H9 (cell line): Measurements from ENCODE around the gene PHF10. TPM values are rescaled to one million over a fixed set of nuclear protein-coding genes. Genes with fewer than 3 reads are reported as not detected.

Source experiments
- DNase-seq: peaks from one replicate; pipeline ENCODE4 v3.0.0-alpha.2; 2017
- H2AFZ ChIP-seq: one replicate; pipeline ENCODE4 v1.6.1; 2013; ENCODE audit warnings: mild to moderate bottlenecking, low read length, control low read depth, moderate library complexity
- H2AK5ac ChIP-seq: 2 replicates; pipeline ENCODE4 v1.6.1; 2013; ENCODE audit warnings: low read length, control low read depth, mixed read lengths; ENCODE audit not compliant: insufficient read length
- H2BK120ac ChIP-seq: one replicate; pipeline ENCODE4 v1.6.1; 2013; ENCODE audit warnings: low read depth, mild to moderate bottlenecking, low read length, control low read depth, inconsistent platforms; ENCODE audit not compliant: poor library complexity, severe bottlenecking
- H2BK12ac ChIP-seq: 2 replicates; pipeline ENCODE4 v1.6.1; 2013; ENCODE audit warnings: low read length, control low read depth, mixed read lengths, low read depth; ENCODE audit not compliant: insufficient read length
- H2BK15ac ChIP-seq: 2 replicates; pipeline ENCODE4 v1.6.1; 2013; ENCODE audit warnings: low read depth, low read length, control low read depth
- H2BK20ac ChIP-seq: one replicate; pipeline ENCODE4 v1.6.1; 2013; ENCODE audit warnings: low read depth, mild to moderate bottlenecking, low read length, control low read depth, inconsistent platforms; ENCODE audit not compliant: poor library complexity, severe bottlenecking
- H2BK5ac ChIP-seq: 2 replicates; pipeline ENCODE4 v1.6.1; 2013; ENCODE audit warnings: low read length, control low read depth, mixed read lengths; ENCODE audit not compliant: insufficient read length
- H3K14ac ChIP-seq: 2 replicates; pipeline ENCODE4 v1.6.1; 2013; ENCODE audit warnings: low read length, control low read depth; ENCODE audit not compliant: insufficient read depth
- H3K18ac ChIP-seq: 2 replicates; pipeline ENCODE4 v1.6.1; 2013; ENCODE audit warnings: low read depth, mild to moderate bottlenecking, mixed read lengths, low read length, control low read depth; ENCODE audit not compliant: insufficient read length
- H3K23ac ChIP-seq: 2 replicates; pipeline ENCODE4 v1.6.1; 2013; ENCODE audit warnings: low read length, control low read depth, mixed read lengths, low read depth; ENCODE audit not compliant: insufficient read length
- H3K23me2 ChIP-seq: 2 replicates; pipeline ENCODE4 v1.6.1; 2013; ENCODE audit warnings: low read depth, mild to moderate bottlenecking, mixed read lengths, low read length, control low read depth; ENCODE audit not compliant: insufficient read length, poor library complexity, severe bottlenecking
- H3K27ac ChIP-seq: 2 replicates; pipeline ENCODE4 v1.5.1; 2013; ENCODE audit warnings: low read length, control low read depth, mixed read lengths, low read depth; ENCODE audit not compliant: insufficient read length
- H3K27me3 ChIP-seq: 2 replicates; pipeline ENCODE4 v1.6.1; 2013; ENCODE audit warnings: low read length, control low read depth, inconsistent platforms; ENCODE audit not compliant: insufficient read depth
- H3K4ac ChIP-seq: 2 replicates; pipeline ENCODE4 v1.6.1; 2013; ENCODE audit warnings: low read depth, mild to moderate bottlenecking, control low read depth, inconsistent platforms, low read length, moderate library complexity
- H3K4me1 ChIP-seq: 2 replicates; pipeline ENCODE4 v1.6.1; 2013; ENCODE audit warnings: low read length, control low read depth, inconsistent platforms; ENCODE audit not compliant: insufficient read depth
- H3K4me2 ChIP-seq: 2 replicates; pipeline ENCODE4 v1.6.1; 2013; ENCODE audit warnings: low read length, control low read depth, mixed read lengths; ENCODE audit not compliant: insufficient read length, insufficient read depth
- H3K56ac ChIP-seq: 2 replicates; pipeline ENCODE4 v1.6.1; 2013; ENCODE audit warnings: low read depth, mild to moderate bottlenecking, mixed read lengths, low read length, control low read depth; ENCODE audit not compliant: insufficient read length
- H3K79me1 ChIP-seq: 2 replicates; pipeline ENCODE4 v1.6.1; 2013; ENCODE audit warnings: low read depth, mild to moderate bottlenecking, moderate library complexity, low read length, control low read depth, inconsistent platforms; ENCODE audit not compliant: insufficient read depth, poor library complexity, severe bottlenecking
- H3K79me2 ChIP-seq: 2 replicates; pipeline ENCODE4 v1.6.1; 2013; ENCODE audit warnings: low read length, control low read depth, inconsistent platforms; ENCODE audit not compliant: insufficient read depth
- H3K9ac ChIP-seq: 2 replicates; pipeline ENCODE4 v1.6.1; 2013; ENCODE audit warnings: low read length, control low read depth, mixed read lengths; ENCODE audit not compliant: insufficient read length; ENCODE audit errors: extremely low read depth
- H3K9me3 ChIP-seq: one replicate; pipeline ENCODE4 v1.6.1; 2013; ENCODE audit warnings: low read depth, low read length, inconsistent platforms; ENCODE audit not compliant: control insufficient read depth
- H3T11ph ChIP-seq: one replicate; pipeline ENCODE4 v1.6.1; 2013; ENCODE audit warnings: mild to moderate bottlenecking, low read length, control low read depth, inconsistent platforms
- H4K20me1 ChIP-seq: one replicate; pipeline ENCODE4 v1.6.1; 2013; ENCODE audit not compliant: control insufficient read depth, insufficient read length, insufficient read depth
- H4K5ac ChIP-seq: 2 replicates; pipeline ENCODE4 v1.6.1; 2013; ENCODE audit warnings: low read depth, mild to moderate bottlenecking, mixed read lengths, low read length, control low read depth; ENCODE audit not compliant: insufficient read length
- H4K8ac ChIP-seq: replicated peaks from 2 replicates; pipeline ENCODE4 v1.6.1; 2013; ENCODE audit warnings: low read length, control low read depth, mixed read lengths, low read depth; ENCODE audit not compliant: insufficient read length
- H4K91ac ChIP-seq: 2 replicates; pipeline ENCODE4 v1.6.1; 2013; ENCODE audit warnings: low read depth, mild to moderate bottlenecking, moderate library complexity, mixed read lengths, low read length, control low read depth; ENCODE audit not compliant: insufficient read length
- H3K27ac Mint-ChIP-seq, 3 experiments: 2 replicates in 2 of 3; 3 replicates in 1 of 3; pipeline ENCODE4 v1.8.0; 2020 to 2021; ENCODE audit warnings: mixed read lengths in 3 of 3, mild to moderate bottlenecking in 1 of 3, moderate library complexity in 1 of 3
- H3K27me3 Mint-ChIP-seq: 2 replicates; pipeline ENCODE4 v1.8.0; 2021; ENCODE audit warnings: low read depth, mild to moderate bottlenecking, moderate library complexity, mixed read lengths
- H3K36me3 Mint-ChIP-seq, 3 experiments: 2 replicates in 2 of 3; 3 replicates in 1 of 3; pipeline ENCODE4 v1.8.0; 2020 to 2021; ENCODE audit warnings: low read depth in 3 of 3, mixed read lengths in 3 of 3; ENCODE audit not compliant: insufficient read depth in 1 of 3
- H3K4me1 Mint-ChIP-seq, 2 experiments: 2 replicates each; pipeline ENCODE4 v1.8.0; 2020; ENCODE audit warnings: mixed read lengths in 2 of 2
- H3K4me3 Mint-ChIP-seq, 2 experiments: 2 replicates in 1 of 2; 3 replicates in 1 of 2; pipeline ENCODE4 v1.8.0; 2020 to 2021; ENCODE audit warnings: mild to moderate bottlenecking in 2 of 2, mixed read lengths in 2 of 2, moderate library complexity in 1 of 2
- H3K9me3 Mint-ChIP-seq, 2 experiments: 2 replicates in 1 of 2; 3 replicates in 1 of 2; pipeline ENCODE4 v1.8.0; 2020; ENCODE audit warnings: mild to moderate bottlenecking in 2 of 2, mixed read lengths in 2 of 2, moderate library complexity in 1 of 2
- WGBS: extraction: QIAGEN DNeasy Blood & Tissue Kit; methylation state at CpG from one replicate; pipeline ENCODE4 v1.1.7; 2013; ENCODE audit warnings: missing lambda C conversion rate, low lambda C conversion rate, mixed read lengths; ENCODE audit not compliant: insufficient read length; ENCODE audit errors: extremely low coverage; 5-methylcytosine and 5-hydroxymethylcytosine counted together
- total RNA-seq: library from RNA; stranded (reverse); gene quantifications from 2 replicates; pipeline ENCODE4 v1.2.1, GENCODE V29; 2021
- TF ChIP-seq, protein P1 (sequence below): fragments of 200-600 bp; sonication (generic); conservative IDR thresholded peaks from 3 replicates; pipeline ENCODE4 v1.8.0; 2021; ENCODE audit warnings: antibody characterized with exemption, mild to moderate bottlenecking

Gene PHF10
- total RNA-seq, 1 experiment from 2014 or later, result 59.0 TPM

DNA sequence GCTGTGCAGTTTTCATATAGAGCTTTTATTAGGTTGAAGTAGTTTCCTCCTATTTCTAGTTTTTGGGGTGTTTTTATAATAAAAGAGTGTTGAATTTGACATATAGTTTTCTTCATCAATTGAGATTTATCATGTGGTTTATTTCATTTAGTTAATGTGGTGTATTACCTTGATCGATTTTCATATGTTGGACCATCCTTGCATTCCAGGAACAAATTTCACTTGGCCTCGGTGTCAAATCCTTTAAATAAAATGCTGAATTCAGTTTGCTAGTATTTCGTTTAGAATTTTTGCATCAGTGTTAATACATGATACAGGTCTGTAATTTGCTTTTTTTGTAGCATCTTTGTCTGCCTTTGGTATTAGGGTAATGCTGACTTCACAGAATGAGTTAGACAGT is 21.1 kb upstream of the PHF10 start:
- no peak overlapping the region for H3K4ac ChIP-seq
- H3K9me3 ChIP-seq, result no peaks in the 10 kb centered on the region
- Mint-ChIP-seq H3K9me3 (peaks cover 0 to 4% of the 10 kb centered on the region in 2 experiments; a peak in 1 of 5 replicates), H3K27ac (no peak overlapping the region), H3K27me3 (peaks cover 3% of the 10 kb centered on the region; the same call in 1 of the 2 replicates), H3K36me3 (no peaks in the 10 kb centered on the region; a peak in 1 of 7 replicates), H3K4me1 (peaks cover 7 to 11% of the 10 kb centered on the region in 2 experiments), H3K4me3 (no peak overlapping the region)
- no peak overlapping the region for H2BK5ac ChIP-seq
- no peaks in the 10 kb centered on the region for H4K20me1 ChIP-seq
- H3K14ac ChIP-seq, result no peak overlapping the region
- DNase-seq, result no peak
- no peak overlapping the region for H4K8ac ChIP-seq
- H3K4me1 ChIP-seq, result no peaks in the 10 kb centered on the region
- H2AK5ac ChIP-seq, result no peak overlapping the region
- H2AFZ ChIP-seq, result no peak overlapping the region
- no peak overlapping the region for H3K18ac ChIP-seq
- no peak overlapping the region for H3T11ph ChIP-seq
- H4K91ac ChIP-seq, result no peak overlapping the region
- no peaks in the 10 kb centered on the region for H3K79me2 ChIP-seq
- no peak overlapping the region for H2BK12ac ChIP-seq
- H3K56ac ChIP-seq, result no peak overlapping the region
- H2BK15ac ChIP-seq, result no peak overlapping the region
- no peak overlapping the region for H3K23ac ChIP-seq
- no peaks in the 10 kb centered on the region for H3K79me1 ChIP-seq
- H3K23me2 ChIP-seq, result no peaks in the 10 kb centered on the region
- no peak overlapping the region for H3K27ac ChIP-seq
- WGBS, result no CpG with 5 or more reads among the region's 3 CpGs
- H3K27me3 ChIP-seq, result no peaks in the 10 kb centered on the region
- TF ChIP-seq, protein P1, sequence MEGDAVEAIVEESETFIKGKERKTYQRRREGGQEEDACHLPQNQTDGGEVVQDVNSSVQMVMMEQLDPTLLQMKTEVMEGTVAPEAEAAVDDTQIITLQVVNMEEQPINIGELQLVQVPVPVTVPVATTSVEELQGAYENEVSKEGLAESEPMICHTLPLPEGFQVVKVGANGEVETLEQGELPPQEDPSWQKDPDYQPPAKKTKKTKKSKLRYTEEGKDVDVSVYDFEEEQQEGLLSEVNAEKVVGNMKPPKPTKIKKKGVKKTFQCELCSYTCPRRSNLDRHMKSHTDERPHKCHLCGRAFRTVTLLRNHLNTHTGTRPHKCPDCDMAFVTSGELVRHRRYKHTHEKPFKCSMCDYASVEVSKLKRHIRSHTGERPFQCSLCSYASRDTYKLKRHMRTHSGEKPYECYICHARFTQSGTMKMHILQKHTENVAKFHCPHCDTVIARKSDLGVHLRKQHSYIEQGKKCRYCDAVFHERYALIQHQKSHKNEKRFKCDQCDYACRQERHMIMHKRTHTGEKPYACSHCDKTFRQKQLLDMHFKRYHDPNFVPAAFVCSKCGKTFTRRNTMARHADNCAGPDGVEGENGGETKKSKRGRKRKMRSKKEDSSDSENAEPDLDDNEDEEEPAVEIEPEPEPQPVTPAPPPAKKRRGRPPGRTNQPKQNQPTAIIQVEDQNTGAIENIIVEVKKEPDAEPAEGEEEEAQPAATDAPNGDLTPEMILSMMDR, result no peak
- no peak overlapping the region for H4K5ac ChIP-seq
- no peak overlapping the region for H2BK120ac ChIP-seq
- no peak overlapping the region for H2BK20ac ChIP-seq
- no peak overlapping the region for H3K9ac ChIP-seq
- no peak overlapping the region for H3K4me2 ChIP-seq
